ENCODE results near the gene CTXN2.

GRCh38 chr15:48144889-48145288 is 46.6 kb upstream of the CTXN2 start:
- TF ChIP-seq CTCF (IDR thresholded peaks at IDR 0.05) (no peak), EZH2 (IDR thresholded peaks at IDR 0.05; ENCODE audit: borderline replicate concordance, insufficient read depth, low read depth, low read length, poor library complexity, severe bottlenecking) (no peak)
